GM23248 (cell line): Measurements from ENCODE around the gene BOD1. TPM values are rescaled to one million over a fixed set of nuclear protein-coding genes. Genes with fewer than 3 reads are reported as not detected.

ENCODE experiments used
- DNase-seq: peaks from one replicate; pipeline ENCODE4 v3.0.0-alpha.2; 2015
- H2AFZ ChIP-seq: fragments of 200-600 bp; sonication (generic); 2 replicates; pipeline ENCODE4 v1.6.1; 2016; ENCODE audit warnings: antibody characterized with exemption
- H3F3A ChIP-seq: fragments of 200-600 bp; sonication (generic); 2 replicates; pipeline ENCODE4 v1.6.1; 2016; ENCODE audit warnings: mild to moderate bottlenecking, antibody characterized with exemption, mixed run types; ENCODE audit not compliant: insufficient read depth
- H3K27ac ChIP-seq: fragments of 200-600 bp; sonication (generic); 2 replicates; pipeline ENCODE4 v1.5.1; 2016; ENCODE audit warnings: mild to moderate bottlenecking
- H3K27me3 ChIP-seq: fragments of 200-600 bp; sonication (generic); replicated peaks from 2 replicates; pipeline ENCODE4 v1.6.1; 2016; ENCODE audit warnings: mild to moderate bottlenecking; ENCODE audit not compliant: insufficient read depth
- H3K36me3 ChIP-seq: fragments of 200-600 bp; sonication (generic); 2 replicates; pipeline ENCODE4 v1.6.1; 2016; ENCODE audit warnings: low read depth, mild to moderate bottlenecking
- H3K4me1 ChIP-seq: fragments of 200-600 bp; sonication (generic); 2 replicates; pipeline ENCODE4 v1.6.1; 2016; ENCODE audit warnings: mild to moderate bottlenecking; ENCODE audit not compliant: insufficient read depth
- H3K4me2 ChIP-seq: fragments of 200-600 bp; sonication (generic); one replicate; pipeline ENCODE4 v1.6.1; 2016; ENCODE audit warnings: mild to moderate bottlenecking; ENCODE audit not compliant: unreplicated experiment
- H3K4me3 ChIP-seq: fragments of 200-600 bp; sonication (generic); 2 replicates; pipeline ENCODE4 v1.5.1; 2016; ENCODE audit warnings: mild to moderate bottlenecking
- H3K79me2 ChIP-seq: fragments of 200-600 bp; sonication (generic); 2 replicates; pipeline ENCODE4 v1.6.1; 2016; ENCODE audit warnings: mild to moderate bottlenecking; ENCODE audit not compliant: insufficient read depth
- H3K9ac ChIP-seq: fragments of 200-600 bp; sonication (generic); 2 replicates; pipeline ENCODE4 v1.6.1; 2016; ENCODE audit warnings: mild to moderate bottlenecking
- H3K9me2 ChIP-seq: fragments of 200-600 bp; sonication (generic); 2 replicates; pipeline ENCODE4 v1.6.1; 2016; ENCODE audit warnings: mixed run types, mild to moderate bottlenecking, moderate library complexity; ENCODE audit not compliant: insufficient read depth
- H3K9me3 ChIP-seq: fragments of 200-600 bp; sonication (generic); one replicate; pipeline ENCODE4 v1.6.1; 2017; ENCODE audit warnings: low read depth
- H4K20me1 ChIP-seq: fragments of 200-600 bp; sonication (generic); 2 replicates; pipeline ENCODE4 v1.6.0; 2016; ENCODE audit not compliant: insufficient read depth
- EZH2 ChIP-seq: fragments of 200-600 bp; sonication (generic); IDR thresholded peaks from 2 replicates; pipeline ENCODE4 v1.6.1; 2018; ENCODE audit warnings: antibody characterized with exemption, mild to moderate bottlenecking; ENCODE audit not compliant: insufficient read depth, poor library complexity, severe bottlenecking
- EZH2phosphoT487 ChIP-seq: fragments of 200-600 bp; sonication (generic); IDR thresholded peaks from 2 replicates; pipeline ENCODE4 v1.6.1; 2018; ENCODE audit warnings: antibody characterized with exemption, moderate library complexity, mild to moderate bottlenecking, low read depth; ENCODE audit not compliant: insufficient read depth
- WGBS, 2 experiments: methylation state at CpG; one replicate each; pipeline ENCODE4 v1.1.6; 2015 to 2017; ENCODE audit warnings: low lambda C conversion rate in 2 of 2, low coverage in 1 of 2; ENCODE audit errors: missing lambda C conversion rate in 2 of 2; 5-methylcytosine and 5-hydroxymethylcytosine counted together
- in situ Hi-C: fragments of 300-500 bp; cut with MboI; formaldehyde crosslinking; loops from 2 replicates; pipeline ENCODE4 v1.15.0; 2020
- polyA plus RNA-seq: library from polyadenylated mRNA; unstranded; fragments of >200 nt; fragmentation: Nextera tagmentation; extraction: Ambion mirVana; gene quantifications from 2 replicates; pipeline ENCODE4 v1.2.1, GENCODE V29; 2016
- total RNA-seq: library from RNA; depleted of rRNA; stranded (reverse); fragments of >200 nt; shearing (Covaris generic); gene quantifications from 2 replicates; pipeline ENCODE4 v1.2.3, GENCODE V29; 2014

BOD1 gene
- total and polyA plus RNA-seq, 2 experiments from 2014 or later = 51.4 to 66.1 TPM

- Histone ChIP-seq H2AFZ (no peak overlapping the region), H3K27me3 (no peaks in the 10 kb centered on the region), H4K20me1 (no peaks in the 10 kb centered on the region), H3K4me1 (no peaks in the 10 kb centered on the region), H3K36me3 (peaks cover 24% of the 10 kb centered on the region), H3K9ac (no peak overlapping the region), H3K9me3 (no peaks in the 10 kb centered on the region), H3K4me2 (no peak overlapping the region), H3K4me3 (no peak overlapping the region), H3F3A (no peaks in the 10 kb centered on the region), H3K79me2 (peaks cover 4% of the 10 kb centered on the region), H3K27ac (no peak overlapping the region), H3K9me2 (no peaks in the 10 kb centered on the region)
- in situ Hi-C loops = no loop called here
- TF ChIP-seq EZH2phosphoT487 (no peak), EZH2 (no peak)
- DNase-seq = peak; percentile 61
- 65 to 78% methylated on average over 6 of the region's 6 CpGs for WGBS, 2 experiments
Measured at GRCh38 chr5:173602423-173602822, 14.0 kb downstream of the BOD1 start.

- H3K4me3 ChIP-seq = no peak overlapping the region
- no peak overlapping the region for H2AFZ ChIP-seq
- H3K27me3 ChIP-seq = no peaks in the 10 kb centered on the region
- no peaks in the 10 kb centered on the region for H3K79me2 ChIP-seq
- no peak overlapping the region for H3K4me2 ChIP-seq
- no peaks in the 10 kb centered on the region for H3K36me3 ChIP-seq
- H3K9me3 ChIP-seq = no peaks in the 10 kb centered on the region
- H3K27ac ChIP-seq = no peak overlapping the region
- H3K9me2 ChIP-seq = no peaks in the 10 kb centered on the region
- in situ Hi-C loops = loop anchor here (25.0 kb wide), 1 partner anchor 436 kb away; no protein-coding TSS in a partner anchor
- H4K20me1 ChIP-seq = no peaks in the 10 kb centered on the region
- no peak overlapping the region for H3K9ac ChIP-seq
- H3K4me1 ChIP-seq = peaks cover 2% of the 10 kb centered on the region; the same call in 1 of the 2 replicates
- TF ChIP-seq EZH2phosphoT487 = no peak
- TF ChIP-seq EZH2 = no peak
- DNase-seq = no peak
- 75 to 78% methylated on average over 4 of the region's 4 CpGs for WGBS, 2 experiments
- H3F3A ChIP-seq = no peaks in the 10 kb centered on the region
Measured at GRCh38 chr5:173598686-173599085, 17.8 kb downstream of the BOD1 start.

- no peaks in the 10 kb centered on the region for H3K9me2 ChIP-seq
- no peak for DNase-seq
- H3K27me3 ChIP-seq = no peaks in the 10 kb centered on the region
- no peak overlapping the region for H3K4me2 ChIP-seq
- H3K4me1 ChIP-seq = peaks cover 3% of the 10 kb centered on the region; the same call in 1 of the 2 replicates
- in situ Hi-C loops = loop anchor here (25.0 kb wide), 1 partner anchor 435 kb away; no protein-coding TSS in a partner anchor
- H3K4me3 ChIP-seq = no peak overlapping the region
- H3K27ac ChIP-seq = no peak overlapping the region
- no peaks in the 10 kb centered on the region for H4K20me1 ChIP-seq
- WGBS, 2 experiments = 89 to 92% methylated on average over 1 of the region's 1 CpG
- TF ChIP-seq EZH2phosphoT487 (no peak), EZH2 (no peak)
- H2AFZ ChIP-seq = no peak overlapping the region
- H3F3A ChIP-seq = no peaks in the 10 kb centered on the region
- no peaks in the 10 kb centered on the region for H3K79me2 ChIP-seq
- no peaks in the 10 kb centered on the region for H3K36me3 ChIP-seq
- H3K9me3 ChIP-seq = no peaks in the 10 kb centered on the region
- no peak overlapping the region for H3K9ac ChIP-seq
Measured at GRCh38 chr5:173597304-173597703, 19.1 kb downstream of the BOD1 start.

- no peak overlapping the region for H3K4me2 ChIP-seq
- peaks cover 7% of the 10 kb centered on the region for H3K4me1 ChIP-seq
- no peaks in the 10 kb centered on the region for H4K20me1 ChIP-seq
- DNase-seq = no peak
- TF ChIP-seq EZH2 = no peak
- no peak for TF ChIP-seq EZH2phosphoT487
- no peaks in the 10 kb centered on the region for H3K9me3 ChIP-seq
- no peaks in the 10 kb centered on the region for H3K9me2 ChIP-seq
- no peak overlapping the region for H3K4me3 ChIP-seq
- WGBS, 2 experiments = 61 to 63% methylated on average over 3 of the region's 3 CpGs
- H3K27me3 ChIP-seq = no peaks in the 10 kb centered on the region
- H3K9ac ChIP-seq = no peak overlapping the region
- H3K27ac ChIP-seq = no peak overlapping the region
- no peaks in the 10 kb centered on the region for H3K79me2 ChIP-seq
- H2AFZ ChIP-seq = no peak overlapping the region
- H3K36me3 ChIP-seq = no peaks in the 10 kb centered on the region
- in situ Hi-C loops = loop anchor here (25.0 kb wide), 1 partner anchor 434 kb away; no protein-coding TSS in a partner anchor
- peaks cover 7% of the 10 kb centered on the region; the same call in 1 of the 2 replicates for H3F3A ChIP-seq
Measured at GRCh38 chr5:173595841-173596240, 20.6 kb downstream of the BOD1 start.
